Astrocyte (in vitro differentiated cells and primary cell): ENCODE data around the gene TOP1.

Experiments
- EZH2 ChIP-seq: IDR thresholded peaks from 2 replicates; pipeline ENCODE4 v1.6.1; 2012; ENCODE audit warnings: mild to moderate bottlenecking, low read length, inconsistent platforms; ENCODE audit not compliant: insufficient read depth
- TF ChIP-seq, protein P1 (sequence below): IDR thresholded peaks from 2 replicates; pipeline ENCODE4 v1.5.1; 2011; ENCODE audit warnings: low read depth, mild to moderate bottlenecking, inconsistent platforms, low read length, moderate library complexity; ENCODE audit not compliant: insufficient read depth

- no peak for TF ChIP-seq EZH2
- TF ChIP-seq, protein P1, sequence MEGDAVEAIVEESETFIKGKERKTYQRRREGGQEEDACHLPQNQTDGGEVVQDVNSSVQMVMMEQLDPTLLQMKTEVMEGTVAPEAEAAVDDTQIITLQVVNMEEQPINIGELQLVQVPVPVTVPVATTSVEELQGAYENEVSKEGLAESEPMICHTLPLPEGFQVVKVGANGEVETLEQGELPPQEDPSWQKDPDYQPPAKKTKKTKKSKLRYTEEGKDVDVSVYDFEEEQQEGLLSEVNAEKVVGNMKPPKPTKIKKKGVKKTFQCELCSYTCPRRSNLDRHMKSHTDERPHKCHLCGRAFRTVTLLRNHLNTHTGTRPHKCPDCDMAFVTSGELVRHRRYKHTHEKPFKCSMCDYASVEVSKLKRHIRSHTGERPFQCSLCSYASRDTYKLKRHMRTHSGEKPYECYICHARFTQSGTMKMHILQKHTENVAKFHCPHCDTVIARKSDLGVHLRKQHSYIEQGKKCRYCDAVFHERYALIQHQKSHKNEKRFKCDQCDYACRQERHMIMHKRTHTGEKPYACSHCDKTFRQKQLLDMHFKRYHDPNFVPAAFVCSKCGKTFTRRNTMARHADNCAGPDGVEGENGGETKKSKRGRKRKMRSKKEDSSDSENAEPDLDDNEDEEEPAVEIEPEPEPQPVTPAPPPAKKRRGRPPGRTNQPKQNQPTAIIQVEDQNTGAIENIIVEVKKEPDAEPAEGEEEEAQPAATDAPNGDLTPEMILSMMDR, result no peak
These were observed 2.1 kb downstream of the TOP1 start for GRCh38 chr20:41030531-41031242.
